HG03066 (cell line): ENCODE measurements around the gene PLB1.
"Not testable (repeated sequence)": the region's sequence is repeated elsewhere in the genome, so short reads cannot be mapped to it uniquely, and the experiment has no call there.

Experiments
- ATAC-seq: cut with Tn5 transposase; IDR thresholded peaks from one replicate; pipeline ENCODE4 v1.9.1; 2021; ENCODE audit warnings: low read depth; ENCODE audit not compliant: unreplicated experiment

PLB1 gene

GRCh38 chr2:28532399-28532798 is 36.5 kb downstream of the PLB1 start:
- ATAC-seq: no peak

- no peak for ATAC-seq
Observed at GRCh38 chr2:28533044-28533680, 37.3 kb downstream of the PLB1 start.

- no peak for ATAC-seq
Observed at GRCh38 chr2:28534817-28535216, 39.0 kb downstream of the PLB1 start.

- no peak for ATAC-seq
Observed at GRCh38 chr2:28538134-28538533, 42.3 kb downstream of the PLB1 start.

GRCh38 chr2:28538652-28539051 is 42.8 kb downstream of the PLB1 start:
- ATAC-seq: no peak

- no peak for ATAC-seq
Observed at GRCh38 chr2:28539118-28539541, 43.3 kb downstream of the PLB1 start.

GRCh38 chr2:28543316-28544035 is 47.6 kb downstream of the PLB1 start:
- ATAC-seq: no peak

- ATAC-seq: no peak
Observed at GRCh38 chr2:28544036-28544346, 48.1 kb downstream of the PLB1 start.

GRCh38 chr2:28544405-28544921 is 48.6 kb downstream of the PLB1 start:
- no peak for ATAC-seq

GRCh38 chr2:28544922-28545589 is 49.2 kb downstream of the PLB1 start:
- no peak for ATAC-seq

- no peak for ATAC-seq
Observed at GRCh38 chr2:28545590-28546200, 49.8 kb downstream of the PLB1 start.

- no peak for ATAC-seq
Observed at GRCh38 chr2:28546242-28546641, 50.4 kb downstream of the PLB1 start.

- ATAC-seq: no peak
Observed at GRCh38 chr2:28547223-28547860, 51.5 kb downstream of the PLB1 start.

GRCh38 chr2:28547906-28548600 is 52.2 kb downstream of the PLB1 start:
- ATAC-seq: no peak

GRCh38 chr2:28550345-28550744 is 54.5 kb downstream of the PLB1 start:
- ATAC-seq: not testable (repeated sequence)

GRCh38 chr2:28552045-28552823 is 56.4 kb downstream of the PLB1 start:
- ATAC-seq: no peak

- no peak for ATAC-seq
Observed at GRCh38 chr2:28556303-28556702, 60.4 kb downstream of the PLB1 start.

- no peak for ATAC-seq
Observed at GRCh38 chr2:28557389-28558131, 61.7 kb downstream of the PLB1 start.
